Measurements from ENCODE around the gene POC1B.
"Not testable (repeated sequence)": the region's sequence is repeated elsewhere in the genome, so short reads cannot be mapped to it uniquely, and the experiment has no call there.

POC1B gene

DNA sequence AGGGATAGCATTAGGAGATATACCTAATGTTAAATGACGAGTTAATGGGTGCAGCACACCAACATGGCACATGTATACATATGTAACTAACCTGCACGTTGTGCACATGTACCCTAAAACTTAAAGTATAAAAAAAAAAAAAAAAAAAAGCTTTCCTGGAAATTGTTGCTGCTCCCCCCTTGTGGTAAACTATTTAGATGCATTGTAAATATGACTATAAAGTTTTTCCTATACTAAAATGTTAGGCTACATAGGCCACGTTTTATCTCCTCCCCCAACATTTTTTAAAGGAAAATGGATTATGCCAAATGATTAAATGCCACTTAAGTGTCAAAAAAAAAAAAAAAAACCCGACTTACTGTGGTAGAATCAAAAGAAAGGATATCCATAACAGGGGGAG is 66.6 kb downstream of the POC1B start:
- not testable (repeated sequence) for DNase-seq

DNA sequence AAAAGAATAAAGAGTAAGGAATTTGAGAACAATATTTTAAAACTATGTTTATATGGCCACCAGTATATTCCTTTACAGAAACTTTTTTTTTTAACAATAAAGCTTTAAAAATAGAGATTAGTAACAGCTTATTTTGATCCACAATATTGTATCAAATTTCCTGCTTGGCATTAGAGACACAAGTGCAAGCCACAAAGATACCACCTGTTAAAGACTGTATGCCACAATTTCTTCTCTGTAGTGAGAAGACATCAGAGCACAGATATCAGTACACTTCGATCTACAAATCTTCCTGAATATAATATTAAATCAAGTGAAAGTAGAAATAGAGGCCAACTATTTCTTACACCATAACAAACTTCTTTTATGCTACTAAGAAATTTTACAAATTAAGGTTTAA is 69.3 kb downstream of the POC1B start:
- no peak for DNase-seq

GRCh38 chr12:89454080-89454848 is 71.6 kb downstream of the POC1B start:
- no peak for DNase-seq

DNA sequence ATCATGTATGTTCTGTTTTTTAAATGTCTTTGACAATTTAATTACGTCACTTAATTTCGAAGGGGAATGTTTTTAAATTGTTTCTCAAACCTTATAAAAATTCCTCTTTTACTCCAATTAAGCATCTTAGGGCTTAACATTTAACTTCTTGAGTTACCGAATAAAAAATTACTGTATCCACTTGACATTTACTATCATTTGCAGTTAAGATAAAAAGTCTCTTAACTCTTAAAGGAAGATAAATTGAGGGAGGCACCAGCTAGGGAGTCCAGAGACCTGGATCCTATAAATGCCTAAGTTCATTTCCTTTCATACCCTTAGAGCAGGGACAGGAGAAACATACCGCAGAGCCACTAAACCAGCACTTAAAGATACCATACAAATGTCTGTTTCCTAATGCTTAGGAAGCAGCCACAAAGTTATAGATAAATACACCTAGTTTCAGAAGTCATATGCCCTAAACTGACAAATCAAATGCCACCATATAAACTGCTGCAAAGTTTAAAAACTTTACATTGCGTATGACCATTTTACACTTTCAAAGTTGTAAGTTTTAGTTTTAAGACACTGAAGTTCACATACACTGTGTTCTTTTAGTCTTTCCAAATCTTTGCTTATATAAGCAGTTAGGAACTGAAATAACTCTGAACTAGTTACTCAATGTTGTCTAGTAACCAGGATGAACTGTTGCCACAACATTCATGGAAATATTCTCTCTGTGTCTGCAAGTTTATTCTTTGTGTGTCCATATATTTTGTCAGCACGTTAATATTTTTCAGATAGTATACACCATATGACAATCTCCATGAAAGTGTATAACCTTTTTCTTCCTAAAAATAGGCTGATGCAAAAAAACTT is 72.5 kb downstream of the POC1B start:
- DNase-seq, result no peak

DNA sequence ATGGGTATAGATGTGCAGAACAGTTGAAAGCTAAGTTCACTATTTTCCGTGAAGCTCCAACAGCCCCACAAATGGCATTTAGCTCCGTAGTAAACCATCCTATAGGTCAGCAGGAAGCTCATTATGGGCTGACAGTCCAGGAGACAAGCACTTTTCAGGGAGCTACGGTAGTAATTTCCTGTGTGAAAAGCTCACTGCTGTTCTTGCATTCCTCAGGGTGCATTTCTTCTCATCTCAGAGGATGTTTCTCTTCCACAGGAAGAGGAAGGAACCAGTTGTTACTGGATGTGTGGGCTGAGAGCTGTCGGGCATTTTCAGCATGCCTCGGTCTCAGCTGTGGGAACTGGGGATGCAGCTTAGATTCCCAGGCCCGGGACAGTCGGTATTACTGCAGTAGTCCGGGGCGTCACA is 74.0 kb downstream of the POC1B start:
- DNase-seq, result no peak

DNA sequence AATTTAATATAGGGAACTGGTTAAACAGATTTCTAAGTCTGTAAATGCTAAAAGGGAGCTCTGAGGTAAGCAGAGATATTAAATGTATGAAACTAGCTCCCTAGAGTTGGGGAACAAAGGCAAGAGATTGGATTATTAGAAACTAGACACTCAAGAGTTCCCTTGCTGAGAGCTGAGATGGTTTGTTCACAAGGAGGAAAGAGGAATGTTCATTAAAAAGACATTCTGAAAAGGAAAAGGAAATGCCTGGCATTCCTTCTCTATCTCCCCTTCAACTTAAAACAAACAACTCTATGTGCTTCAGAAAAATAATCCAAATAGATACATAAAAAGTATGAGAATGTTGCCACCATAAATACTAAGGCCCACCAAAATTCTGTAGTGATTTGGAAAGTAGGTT is 74.9 kb downstream of the POC1B start:
- DNase-seq, result no peak

- DNase-seq, result no peak
Measured at GRCh38 chr12:89448951-89449371, 76.9 kb downstream of the POC1B start.

GRCh38 chr12:89448526-89448925 is 77.3 kb downstream of the POC1B start:
- no peak for DNase-seq

DNA sequence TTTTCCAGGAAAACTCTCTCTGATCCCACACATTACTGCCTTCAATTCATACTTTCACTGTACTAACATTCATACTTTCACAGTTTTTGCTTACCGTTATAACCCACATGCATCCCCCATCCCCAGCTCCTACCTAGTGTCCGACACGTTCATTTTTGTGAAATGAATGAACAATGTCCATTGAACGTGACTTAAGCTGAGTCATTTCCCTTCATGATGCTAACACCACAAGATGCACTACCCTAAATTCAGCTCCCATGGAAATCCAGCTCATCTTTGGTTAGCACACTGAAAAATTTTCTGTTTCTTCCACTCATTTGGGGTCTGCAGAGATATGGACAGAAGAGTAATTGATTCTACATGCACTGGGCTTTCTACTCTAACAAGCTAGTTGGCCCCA is 85.9 kb downstream of the POC1B start:
- no peak for DNase-seq

GRCh38 chr12:89437231-89437630 is 88.6 kb downstream of the POC1B start:
- no peak for DNase-seq

GRCh38 chr12:89436062-89436461 is 89.8 kb downstream of the POC1B start:
- DNase-seq, result no peak

DNA sequence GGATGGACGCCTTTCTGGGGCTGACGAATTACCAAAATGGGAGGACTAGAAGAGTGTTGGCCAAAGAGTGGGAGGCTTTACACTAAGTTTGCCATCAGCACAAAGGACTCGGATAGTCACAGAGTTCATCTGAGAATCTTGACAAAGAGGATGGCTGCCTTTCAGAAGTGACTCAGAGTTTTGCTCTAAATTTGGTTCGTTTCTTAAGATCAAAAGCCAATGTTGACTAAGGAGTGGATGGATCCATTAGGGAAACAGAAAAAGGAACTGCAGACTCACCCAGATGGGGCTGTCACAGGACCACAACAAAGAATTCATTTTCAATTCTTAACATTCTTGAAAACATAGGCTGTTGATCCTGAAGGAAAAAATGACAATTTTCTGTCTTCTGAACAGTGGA is 92.2 kb downstream of the POC1B start:
- DNase-seq, result no peak

GRCh38 chr12:89432396-89432795 is 93.5 kb downstream of the POC1B start:
- DNase-seq, result no peak

GRCh38 chr12:89429528-89429927 is 96.3 kb downstream of the POC1B start:
- no peak for DNase-seq

DNA sequence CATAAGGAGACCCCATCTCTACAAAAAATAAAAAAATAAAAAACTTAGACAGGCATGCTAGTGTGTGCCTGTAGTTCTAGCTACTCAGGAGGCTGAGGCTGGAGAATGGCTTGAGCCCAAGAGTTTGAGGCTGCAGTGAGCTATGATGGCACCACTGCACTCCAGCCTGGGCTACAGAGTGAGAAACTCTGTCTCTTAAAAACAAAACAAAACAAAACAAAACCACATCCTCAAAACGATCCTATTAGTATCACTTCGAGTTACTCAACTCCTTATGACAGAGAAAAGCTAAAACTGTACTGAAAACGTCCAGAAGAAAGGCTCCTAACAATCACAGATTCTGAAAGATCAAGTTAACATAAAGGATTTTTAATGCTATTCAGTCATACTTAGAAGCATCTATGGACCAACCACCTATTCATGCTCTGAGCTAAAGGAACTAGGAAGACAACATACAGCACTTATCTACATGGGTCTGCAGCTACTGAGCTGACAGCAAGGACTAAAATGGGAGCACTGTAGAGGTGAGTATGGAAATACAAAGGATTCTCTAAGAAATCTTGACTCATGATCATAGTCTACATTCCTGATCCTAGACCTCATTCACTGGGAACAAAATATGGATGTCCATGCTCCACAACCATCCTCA is 98.2 kb downstream of the POC1B start:
- DNase-seq, result no peak

GRCh38 chr12:89424846-89425245 is 101.0 kb downstream of the POC1B start:
- DNase-seq, result no peak

DNA sequence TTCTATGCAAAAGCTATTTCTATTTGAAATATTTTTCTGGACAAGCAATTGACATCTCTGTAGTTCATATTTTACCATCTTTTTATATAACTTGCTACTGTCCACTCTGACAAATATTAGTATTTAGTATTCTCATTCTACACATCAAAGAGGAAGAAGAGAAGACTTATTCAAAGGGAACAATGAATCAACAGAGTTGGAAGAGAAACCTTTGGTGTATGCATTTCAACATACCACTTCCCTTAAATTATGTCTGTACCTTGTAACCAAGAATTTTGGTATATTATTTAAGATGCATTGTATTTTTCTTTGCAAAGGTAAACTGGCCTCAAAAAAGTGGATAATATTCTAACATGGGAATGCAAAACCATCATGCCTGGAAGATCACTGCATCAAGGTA is 101.5 kb downstream of the POC1B start:
- no peak for DNase-seq

DNA sequence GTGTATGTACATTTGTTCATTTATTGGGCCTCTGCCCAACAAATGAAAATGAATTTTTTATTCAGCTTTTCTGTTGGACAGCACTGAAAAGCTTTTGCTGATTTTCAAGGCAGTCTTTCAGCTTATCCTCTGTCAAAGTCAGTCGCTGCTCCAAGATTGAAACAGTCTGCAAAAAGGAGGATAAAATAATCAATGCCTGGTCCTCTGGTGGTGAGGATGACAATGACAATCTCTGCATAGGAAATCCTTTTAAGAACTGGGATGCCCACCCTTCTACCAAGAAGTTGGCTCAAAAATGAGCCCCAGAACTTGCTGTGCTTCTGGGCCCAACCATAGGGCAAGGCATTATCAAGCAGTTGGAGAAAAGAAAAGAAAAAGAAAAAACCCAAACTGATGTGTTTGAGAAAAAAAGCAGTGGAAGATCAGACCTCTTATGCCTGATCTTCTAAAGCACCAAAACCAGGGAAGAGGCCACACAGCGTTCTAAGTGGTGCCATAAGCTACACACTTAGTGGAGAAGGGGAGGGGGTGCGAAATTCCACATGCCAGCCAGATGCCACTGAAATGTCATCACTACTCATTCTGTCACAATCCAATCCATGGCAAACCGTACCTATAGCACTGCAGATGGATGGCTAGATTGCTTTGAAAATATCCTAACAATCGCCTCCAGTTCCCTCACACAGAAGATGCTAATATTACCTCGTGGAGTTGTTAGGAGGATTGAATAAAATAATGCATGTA is 104.6 kb downstream of the POC1B start:
- no peak for DNase-seq

DNA sequence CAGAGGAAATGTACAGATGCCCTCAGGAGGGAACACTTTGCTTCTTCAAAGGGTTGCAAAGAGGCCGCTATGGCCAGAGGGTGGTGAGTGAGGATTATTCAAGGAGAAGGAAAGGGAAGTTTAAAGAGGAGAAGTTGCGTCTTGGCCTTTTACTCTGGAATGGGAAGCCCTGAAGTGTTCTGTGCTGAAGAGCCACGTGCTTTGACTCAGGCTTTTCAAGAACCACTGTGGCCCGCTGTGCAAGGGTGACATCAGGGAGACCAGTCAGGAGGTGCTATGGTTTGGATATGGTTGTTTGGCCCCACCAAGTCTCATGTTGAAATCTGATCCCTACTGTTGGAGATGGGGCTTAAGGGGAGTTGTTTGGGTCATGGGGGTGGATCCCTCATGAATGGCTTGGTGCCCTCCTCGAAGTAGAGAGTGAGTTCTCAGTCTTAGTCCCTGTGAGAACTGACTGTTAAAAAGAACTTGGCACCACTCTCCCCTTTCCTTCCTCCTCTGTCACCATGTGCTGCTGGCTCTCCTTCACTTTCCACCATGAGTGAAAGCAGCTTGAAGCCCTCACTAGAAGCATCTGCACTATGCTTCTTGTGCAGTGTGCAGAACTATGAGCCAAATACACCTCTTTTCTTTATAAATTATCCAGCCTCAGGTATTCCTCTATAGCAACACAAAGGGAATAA is 107.5 kb downstream of the POC1B start:
- no peak for DNase-seq

DNA sequence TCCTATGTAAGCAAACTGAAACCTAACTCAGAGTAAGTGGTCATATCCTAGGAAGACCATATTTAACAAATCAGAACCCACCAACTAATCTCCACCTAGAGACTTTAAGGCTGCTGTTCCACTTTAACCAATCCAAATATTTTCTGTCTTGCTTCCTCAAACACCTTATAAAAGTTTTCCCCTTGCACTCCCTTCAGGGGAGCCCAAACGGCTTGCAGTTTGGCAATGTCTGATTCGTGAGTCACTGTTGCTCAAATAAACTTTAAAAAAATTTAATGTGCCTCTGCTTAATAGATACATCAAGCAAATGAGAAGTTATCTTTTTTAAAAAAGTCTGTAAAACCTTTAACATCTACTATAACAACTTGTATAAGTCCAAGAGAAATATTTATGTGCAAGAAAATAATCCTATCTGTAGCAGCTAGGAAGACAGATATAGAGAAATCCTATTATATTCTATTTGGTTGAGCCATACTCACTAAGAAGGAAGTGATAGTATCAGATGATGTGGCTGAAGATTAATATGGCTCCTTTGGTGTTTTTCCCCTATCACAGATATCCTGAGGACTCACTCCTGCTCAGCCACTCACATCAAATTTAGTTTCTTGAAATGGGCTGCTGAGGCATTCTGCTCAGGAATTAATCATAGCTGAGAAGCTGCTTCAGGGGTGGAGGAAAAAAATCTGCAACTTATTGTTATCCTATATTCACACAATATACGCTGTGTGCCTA is 108.4 kb downstream of the POC1B start:
- no peak for DNase-seq

DNA sequence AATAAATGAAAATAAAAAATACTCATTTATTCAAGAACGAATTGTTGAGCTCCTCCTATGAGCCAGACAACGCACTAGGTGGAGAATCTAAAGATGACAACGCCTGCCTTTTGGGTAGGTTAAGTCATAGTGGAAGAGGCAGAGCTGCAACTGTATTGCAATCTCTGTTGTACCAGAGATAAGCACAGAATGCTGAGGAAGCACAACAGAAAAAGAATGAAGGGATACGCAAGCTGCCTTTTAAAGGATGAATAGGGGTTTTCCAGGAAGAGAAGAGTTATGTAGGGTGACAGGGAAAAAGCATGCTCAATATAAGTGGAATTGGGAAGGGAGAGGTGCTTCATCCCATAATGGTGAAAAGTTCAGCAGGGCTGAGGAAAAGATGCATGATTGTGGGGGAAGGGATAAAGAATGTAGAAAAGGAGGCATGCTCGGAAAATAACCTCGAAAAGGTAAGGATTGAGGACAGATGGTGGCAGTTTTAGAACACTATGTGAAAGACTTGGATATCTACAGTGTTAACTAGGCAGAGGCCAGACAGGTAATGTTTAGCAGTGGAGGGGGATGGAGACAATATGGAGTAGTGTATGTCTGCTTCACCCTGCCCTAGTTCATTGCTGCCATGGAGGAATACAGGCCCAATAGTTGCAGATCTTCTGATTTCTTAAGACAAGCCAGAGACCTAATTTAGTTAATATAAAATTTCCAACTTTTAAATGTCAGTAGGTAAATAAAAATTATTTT is 109.6 kb downstream of the POC1B start:
- no peak for DNase-seq

All from activated CD4-positive, alpha-beta T cell treated with anti-CD3 and anti-CD28 coated beads for 1 hour (primary cell).